ENCODE results near the gene MADCAM1. TPM values are rescaled to one million over a fixed set of nuclear protein-coding genes. Genes with fewer than 3 reads are reported as not detected.

MADCAM1 gene
- total RNA-seq, 3 donors from 2014 or later (not counting 1 experiment from before 2014, with no cell fraction given), result 0.43 to 0.54 TPM; not detected in 1

DNA sequence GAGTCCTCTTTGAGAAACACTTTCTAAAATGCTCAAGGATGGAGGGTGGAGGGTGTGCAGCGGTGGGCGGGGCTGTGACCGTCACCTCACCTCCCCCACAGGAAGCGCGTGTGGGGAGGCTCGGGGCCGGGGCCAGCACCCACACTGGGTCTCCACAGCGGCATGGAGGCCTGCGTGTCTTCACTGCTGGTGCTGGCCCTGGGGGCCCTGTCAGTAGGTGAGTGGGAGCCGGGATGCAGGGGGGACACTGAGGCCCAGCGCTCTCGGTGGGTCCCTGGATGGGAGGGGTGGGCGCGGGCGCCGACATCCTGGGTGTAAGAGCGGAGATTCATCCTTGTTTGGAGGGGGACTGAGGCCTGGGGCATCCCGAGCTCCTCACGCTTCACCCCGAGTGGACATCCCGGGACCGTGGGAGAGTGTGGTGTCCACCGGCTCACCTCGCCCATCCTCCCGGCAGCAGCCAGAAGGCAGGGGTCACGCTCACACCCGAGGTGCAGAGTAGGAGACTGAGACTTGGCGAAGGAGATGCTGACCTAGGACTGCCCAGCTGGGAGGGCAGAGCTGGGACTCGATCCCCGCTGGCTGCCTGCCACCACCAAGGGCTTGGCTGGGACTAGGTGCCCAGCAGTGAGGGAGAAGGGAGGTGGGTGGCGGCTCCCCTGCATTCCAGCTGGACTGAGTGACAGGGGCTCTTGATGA lies 47.8 kb downstream of the MADCAM1 start, which contains the start of gene GZMM:
TSS of gene GZMM (plus strand) at position 144 of the 699 bp plus-strand sequence. CDS start at position 163, 19 bp downstream.
- Mint-ChIP-seq H3K27me3 (ENCODE audit: low read depth in 2 of 2) (no peaks in the 10 kb centered on the region), H3K9me3 (no peaks in the 10 kb centered on the region), H3K36me3 (no peaks in the 10 kb centered on the region), H3K27ac (peak within 1 kb of the TSS; percentile 90 to 98), H3K4me3 (peak within 1 kb of the TSS; percentile 90), H3K4me1 (peaks cover 13 to 30% of the 10 kb centered on the region in 2 donors)
- Histone ChIP-seq H3K36me3 (ENCODE audit: control insufficient read depth, insufficient read depth, low read length) (peaks cover 29% of the 10 kb centered on the region), H3K4me3 (ENCODE audit: low read length) (peak within 1 kb of the TSS; percentile 82), H3K9me3 (ENCODE audit: control insufficient read depth, insufficient read depth, low read length) (no peaks in the 10 kb centered on the region), H3K4me1 (ENCODE audit: control insufficient read depth, insufficient read depth, low read length) (peaks cover 46% of the 10 kb centered on the region), H3K27ac (ENCODE audit: low read length) (peak within 1 kb of the TSS; percentile 85), H3K27me3 (ENCODE audit: control insufficient read depth, insufficient read depth, low read length) (no peaks in the 10 kb centered on the region)
- intact Hi-C loops (cut with micrococcal nuclease), result loop anchor here (1.0 to 2.0 kb wide), 2 partner anchors 27 to 33 kb away; no protein-coding TSS in a partner anchor
- DNase-seq (peak; percentile 87 to 93), ATAC-seq (peak; percentile 94 to 98 (median 94))
- TF ChIP-seq, protein P1, sequence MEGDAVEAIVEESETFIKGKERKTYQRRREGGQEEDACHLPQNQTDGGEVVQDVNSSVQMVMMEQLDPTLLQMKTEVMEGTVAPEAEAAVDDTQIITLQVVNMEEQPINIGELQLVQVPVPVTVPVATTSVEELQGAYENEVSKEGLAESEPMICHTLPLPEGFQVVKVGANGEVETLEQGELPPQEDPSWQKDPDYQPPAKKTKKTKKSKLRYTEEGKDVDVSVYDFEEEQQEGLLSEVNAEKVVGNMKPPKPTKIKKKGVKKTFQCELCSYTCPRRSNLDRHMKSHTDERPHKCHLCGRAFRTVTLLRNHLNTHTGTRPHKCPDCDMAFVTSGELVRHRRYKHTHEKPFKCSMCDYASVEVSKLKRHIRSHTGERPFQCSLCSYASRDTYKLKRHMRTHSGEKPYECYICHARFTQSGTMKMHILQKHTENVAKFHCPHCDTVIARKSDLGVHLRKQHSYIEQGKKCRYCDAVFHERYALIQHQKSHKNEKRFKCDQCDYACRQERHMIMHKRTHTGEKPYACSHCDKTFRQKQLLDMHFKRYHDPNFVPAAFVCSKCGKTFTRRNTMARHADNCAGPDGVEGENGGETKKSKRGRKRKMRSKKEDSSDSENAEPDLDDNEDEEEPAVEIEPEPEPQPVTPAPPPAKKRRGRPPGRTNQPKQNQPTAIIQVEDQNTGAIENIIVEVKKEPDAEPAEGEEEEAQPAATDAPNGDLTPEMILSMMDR (IDR thresholded peaks at IDR 0.05), result no peak
- WGBS (ENCODE audit: insufficient coverage), result 25% methylated on average over 30 of the region's 31 CpGs

DNA sequence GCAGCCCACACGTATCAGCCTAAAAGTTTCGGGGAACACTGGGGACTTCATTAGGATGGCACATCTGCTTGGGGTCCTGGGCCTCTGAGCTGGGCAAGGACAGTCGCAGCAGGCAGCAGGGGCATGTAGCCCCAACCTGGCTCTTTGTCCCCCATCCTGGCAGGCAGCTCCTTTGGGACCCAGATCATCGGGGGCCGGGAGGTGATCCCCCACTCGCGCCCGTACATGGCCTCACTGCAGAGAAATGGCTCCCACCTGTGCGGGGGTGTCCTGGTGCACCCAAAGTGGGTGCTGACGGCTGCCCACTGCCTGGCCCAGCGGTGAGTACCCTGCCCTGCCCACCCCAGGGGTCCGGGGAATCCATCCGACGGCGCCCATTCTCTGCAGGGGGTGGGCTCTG lies 50.8 kb downstream of the MADCAM1 start:
- Histone ChIP-seq H3K27me3 (ENCODE audit: control insufficient read depth, insufficient read depth, low read length) (no peaks in the 10 kb centered on the region), H3K4me3 (ENCODE audit: low read length) (no peak overlapping the region), H3K4me1 (ENCODE audit: control insufficient read depth, insufficient read depth, low read length) (peaks cover 46% of the 10 kb centered on the region), H3K27ac (ENCODE audit: low read length) (no peak overlapping the region), H3K9me3 (ENCODE audit: control insufficient read depth, insufficient read depth, low read length) (no peaks in the 10 kb centered on the region), H3K36me3 (ENCODE audit: control insufficient read depth, insufficient read depth, low read length) (peaks cover 23% of the 10 kb centered on the region)
- 95% methylated on average over 15 of the region's 15 CpGs for WGBS (ENCODE audit: insufficient coverage)
- Mint-ChIP-seq H3K36me3 (no peaks in the 10 kb centered on the region), H3K9me3 (no peaks in the 10 kb centered on the region), H3K27ac (no peak overlapping the region), H3K4me3 (peak overlapping the region; percentile 45), H3K27me3 (ENCODE audit: low read depth in 2 of 2) (no peaks in the 10 kb centered on the region), H3K4me1 (peaks cover 13 to 38% of the 10 kb centered on the region in 2 donors)
- ATAC-seq (no peak), DNase-seq (no peak)
- intact Hi-C loops (cut with micrococcal nuclease), result no loop called here
- TF ChIP-seq, protein P1 (IDR thresholded peaks at IDR 0.05), result no peak

DNA sequence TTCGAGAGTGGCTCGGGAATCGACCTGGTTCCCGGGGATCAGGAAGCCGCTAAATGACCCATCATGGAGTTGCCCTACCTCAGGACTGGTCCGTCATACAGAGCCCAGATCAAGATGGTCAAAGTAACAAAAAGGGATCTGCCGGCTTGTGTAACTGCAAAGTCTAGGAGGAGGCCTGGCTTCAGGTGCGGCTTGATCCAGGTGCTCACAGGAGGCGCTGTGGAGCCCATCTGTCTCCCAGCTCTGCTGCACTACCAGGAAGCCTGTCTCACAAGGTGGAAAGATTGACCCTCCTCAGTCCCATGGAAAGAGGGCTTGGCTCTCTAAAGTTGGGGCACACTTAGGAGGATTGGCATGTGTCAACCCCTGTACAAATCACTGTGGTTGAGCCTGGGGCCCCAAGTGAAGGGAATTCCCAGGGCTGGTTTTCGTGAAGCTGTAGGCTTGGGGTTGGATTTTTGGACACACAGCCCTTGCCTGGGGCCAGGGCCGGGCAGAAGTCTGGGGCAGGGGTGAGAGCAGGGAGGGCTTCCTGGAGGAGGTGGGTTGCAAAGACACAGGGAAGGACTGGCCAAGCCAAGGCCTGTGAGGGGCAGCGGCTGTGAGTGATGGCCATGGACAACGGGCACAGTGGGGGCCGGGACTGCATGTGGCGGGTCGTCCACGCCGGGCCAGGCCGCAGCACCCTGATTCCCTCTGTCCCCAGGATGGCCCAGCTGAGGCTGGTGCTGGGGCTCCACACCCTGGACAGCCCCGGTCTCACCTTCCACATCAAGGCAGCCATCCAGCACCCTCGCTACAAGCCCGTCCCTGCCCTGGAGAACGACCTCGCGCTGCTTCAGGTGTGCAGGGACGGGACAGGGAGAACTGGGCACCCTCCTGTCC lies 51.8 kb downstream of the MADCAM1 start:
- intact Hi-C loops (cut with micrococcal nuclease), result no loop called here
- Histone ChIP-seq H3K27me3 (ENCODE audit: control insufficient read depth, insufficient read depth, low read length) (no peaks in the 10 kb centered on the region), H3K36me3 (ENCODE audit: control insufficient read depth, insufficient read depth, low read length) (peaks cover 17% of the 10 kb centered on the region), H3K4me3 (ENCODE audit: low read length) (no peak overlapping the region), H3K4me1 (ENCODE audit: control insufficient read depth, insufficient read depth, low read length) (peaks cover 38% of the 10 kb centered on the region), H3K27ac (ENCODE audit: low read length) (no peak overlapping the region), H3K9me3 (ENCODE audit: control insufficient read depth, insufficient read depth, low read length) (no peaks in the 10 kb centered on the region)
- WGBS (ENCODE audit: insufficient coverage), result 89% methylated on average over 26 of the region's 26 CpGs
- Mint-ChIP-seq H3K4me3 (peak overlapping the region; percentile 25), H3K27me3 (ENCODE audit: low read depth in 2 of 2) (no peaks in the 10 kb centered on the region), H3K27ac (peak overlapping the region; percentile 31 to 42), H3K36me3 (no peaks in the 10 kb centered on the region), H3K4me1 (peaks cover 12 to 38% of the 10 kb centered on the region in 2 donors), H3K9me3 (no peaks in the 10 kb centered on the region)
- ATAC-seq, result no peak
- TF ChIP-seq, protein P1 (IDR thresholded peaks at IDR 0.05), result no peak
- peak in 1 of 2 donors; percentile 4 for DNase-seq

Data from natural killer cell (primary cell).